HG03378 (cell line): ENCODE results near the gene SLC2A10.

Source experiments
- ATAC-seq: cut with Tn5 transposase; IDR thresholded peaks from one replicate; pipeline ENCODE4 v1.9.1; 2021; ENCODE audit warnings: mild to moderate bottlenecking, moderate library complexity; ENCODE audit not compliant: unreplicated experiment

Gene SLC2A10

GRCh38 chr20:46701986-46702385 is 7.5 kb upstream of the SLC2A10 start:
- no peak for ATAC-seq

- no peak for ATAC-seq
Observed at GRCh38 chr20:46702447-46703203, 6.8 kb upstream of the SLC2A10 start.

GRCh38 chr20:46703435-46703834 is 6.0 kb upstream of the SLC2A10 start:
- no peak for ATAC-seq

DNA sequence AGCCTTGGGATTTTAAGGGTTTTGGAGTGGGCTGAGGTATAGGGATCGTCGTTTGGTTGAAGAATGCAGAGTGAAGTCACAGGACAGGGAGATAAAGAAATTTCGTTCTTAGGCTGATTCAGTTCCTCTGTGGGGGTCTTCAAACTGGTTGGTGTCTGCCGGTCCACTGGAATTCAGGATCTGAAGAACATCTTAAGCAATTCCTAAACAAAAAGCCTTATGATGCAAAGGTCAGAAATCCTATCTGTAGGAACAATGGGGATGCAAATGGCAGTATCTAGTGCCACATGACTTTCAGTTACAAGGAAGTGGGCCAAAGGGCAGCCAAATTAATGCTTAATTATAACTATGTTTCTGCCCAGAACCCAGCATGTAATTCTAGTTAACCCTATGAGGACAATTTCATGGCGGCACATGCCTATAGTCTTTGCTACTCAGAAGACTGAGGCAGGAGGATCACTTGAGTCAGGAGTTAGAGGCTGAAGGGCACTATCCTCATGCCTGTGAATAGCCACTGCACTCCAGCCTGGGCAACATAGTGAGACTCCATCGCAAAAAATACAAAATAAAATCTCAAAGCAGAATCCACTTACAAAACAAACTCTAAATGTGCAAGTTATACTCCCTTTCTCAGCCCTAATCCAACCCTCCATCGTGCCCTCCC is 4.6 kb upstream of the SLC2A10 start:
- ATAC-seq: no peak

- no peak for ATAC-seq
Observed at GRCh38 chr20:46705378-46705729, 4.1 kb upstream of the SLC2A10 start.

DNA sequence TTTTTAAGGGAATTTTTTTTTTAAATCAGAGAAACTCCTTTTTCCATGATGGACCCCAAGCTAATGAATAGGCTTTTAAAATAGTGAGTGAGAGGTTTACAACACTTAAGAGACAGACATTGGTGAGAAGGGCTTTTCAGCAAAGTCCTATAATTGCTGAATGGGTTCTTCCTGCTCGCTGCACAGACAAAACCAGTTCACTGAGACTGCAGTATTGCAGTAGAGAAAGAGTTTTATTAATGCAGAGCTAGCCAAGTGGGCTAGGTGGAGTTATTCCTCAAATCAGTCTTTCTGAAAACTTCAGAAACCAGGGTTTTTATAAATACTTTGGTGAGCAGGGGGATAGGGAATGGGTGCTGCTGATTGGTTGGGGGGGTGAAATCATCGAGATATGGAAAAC is 3.2 kb upstream of the SLC2A10 start:
- no peak for ATAC-seq

DNA sequence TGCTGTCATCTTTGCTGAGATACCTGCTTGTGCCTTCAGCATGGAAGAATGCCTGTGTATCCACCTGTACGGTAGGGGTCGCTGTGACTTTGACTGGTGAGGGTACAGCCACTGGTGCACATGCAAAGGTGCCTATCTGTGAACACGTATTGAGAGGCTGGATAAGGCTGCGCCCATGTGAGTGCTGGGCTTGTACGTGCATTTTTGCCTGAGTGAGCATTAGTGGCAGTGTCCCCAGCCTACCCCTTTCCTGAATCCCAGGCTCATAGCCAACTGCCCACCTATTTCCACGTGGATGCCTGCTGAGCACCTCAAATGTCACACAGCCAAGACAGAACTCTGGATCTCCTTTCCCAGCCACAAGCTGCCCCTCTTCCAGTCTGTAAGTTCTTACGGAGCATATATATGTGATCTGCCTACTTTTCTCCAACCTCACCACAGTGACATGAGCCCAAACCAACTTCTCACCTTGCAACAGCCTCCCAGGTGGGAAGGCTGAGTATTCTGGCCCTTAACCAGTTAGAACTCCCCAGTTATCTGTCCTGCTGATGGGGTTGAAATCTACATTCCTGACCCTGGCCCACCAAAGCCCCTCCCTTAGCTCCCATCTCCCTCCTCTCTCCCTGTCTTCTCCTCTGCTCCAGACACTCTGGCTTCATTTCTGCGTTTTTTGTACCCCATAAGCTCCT is 1.1 kb upstream of the SLC2A10 start:
- ATAC-seq: no peak

GRCh38 chr20:46709055-46709458 is 392 bp upstream of the SLC2A10 start:
- no peak for ATAC-seq

DNA sequence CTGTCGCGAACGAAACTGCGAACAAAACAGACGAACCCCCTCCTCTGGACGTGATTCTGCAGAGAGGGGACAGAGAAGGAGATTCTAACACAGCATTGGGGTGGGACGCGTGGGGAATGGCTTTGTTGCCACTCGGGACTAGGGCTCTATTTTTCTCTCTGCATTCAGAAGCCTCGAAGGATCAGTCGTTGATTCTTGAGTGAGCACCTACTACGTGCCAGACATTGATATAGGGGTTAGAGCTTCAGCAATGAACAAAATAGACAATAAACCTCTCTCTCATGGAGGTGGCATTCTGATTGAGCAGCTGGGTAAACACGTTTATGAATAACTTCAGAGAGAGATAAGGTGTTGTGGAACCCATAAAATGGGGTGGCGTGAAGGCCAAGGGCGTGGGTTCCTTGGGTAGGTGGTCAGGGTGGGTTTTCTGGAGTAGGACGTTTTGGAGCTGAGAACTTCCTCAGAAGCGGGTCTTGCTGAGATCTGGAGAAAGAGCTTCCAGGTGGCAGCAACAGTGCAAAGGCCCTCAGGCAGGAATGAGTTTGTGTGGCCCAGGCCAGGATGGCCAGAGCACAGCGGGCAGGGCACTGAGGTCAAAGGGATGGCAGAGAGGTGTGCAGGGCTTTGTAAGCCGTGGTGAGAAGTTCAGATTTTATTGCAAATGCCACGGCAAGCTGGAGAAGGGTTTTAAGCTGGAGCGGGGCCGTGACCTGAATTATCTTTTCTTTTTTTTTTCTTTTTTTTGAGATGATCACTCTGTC is 884 bp downstream of the SLC2A10 start:
- no peak for ATAC-seq

DNA sequence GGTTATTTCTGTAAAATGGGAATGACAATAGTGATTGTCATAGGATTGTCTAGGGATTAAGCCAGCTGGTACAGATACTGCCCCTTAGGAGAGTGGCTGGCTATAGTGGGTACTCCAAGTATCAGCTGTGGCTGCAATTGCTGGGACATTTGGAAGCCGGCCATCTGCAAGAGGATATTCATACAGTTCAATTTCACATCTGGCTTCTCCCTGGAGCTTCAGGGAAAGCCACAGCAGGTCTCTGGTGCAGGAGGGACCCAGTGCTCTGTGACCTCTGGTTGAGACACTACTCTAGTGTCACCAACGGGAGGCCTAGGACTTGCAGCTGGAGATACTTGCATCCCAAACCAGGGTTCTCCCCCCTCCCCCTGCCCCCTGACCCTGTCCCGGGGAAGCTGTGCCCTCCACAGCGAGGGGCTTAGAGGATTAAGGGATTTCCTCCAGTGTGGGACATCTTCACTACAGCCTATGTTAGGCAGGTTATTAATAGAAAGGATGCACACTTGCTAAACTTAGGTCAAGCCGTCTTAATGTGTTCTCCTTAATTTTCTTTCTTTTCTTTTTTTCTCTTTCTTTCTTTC is 2.7 kb downstream of the SLC2A10 start:
- ATAC-seq: no peak

- no peak for ATAC-seq
Observed at GRCh38 chr20:46713957-46714834, 4.7 kb downstream of the SLC2A10 start.

GRCh38 chr20:46715292-46715756 is 5.9 kb downstream of the SLC2A10 start:
- ATAC-seq: no peak

DNA sequence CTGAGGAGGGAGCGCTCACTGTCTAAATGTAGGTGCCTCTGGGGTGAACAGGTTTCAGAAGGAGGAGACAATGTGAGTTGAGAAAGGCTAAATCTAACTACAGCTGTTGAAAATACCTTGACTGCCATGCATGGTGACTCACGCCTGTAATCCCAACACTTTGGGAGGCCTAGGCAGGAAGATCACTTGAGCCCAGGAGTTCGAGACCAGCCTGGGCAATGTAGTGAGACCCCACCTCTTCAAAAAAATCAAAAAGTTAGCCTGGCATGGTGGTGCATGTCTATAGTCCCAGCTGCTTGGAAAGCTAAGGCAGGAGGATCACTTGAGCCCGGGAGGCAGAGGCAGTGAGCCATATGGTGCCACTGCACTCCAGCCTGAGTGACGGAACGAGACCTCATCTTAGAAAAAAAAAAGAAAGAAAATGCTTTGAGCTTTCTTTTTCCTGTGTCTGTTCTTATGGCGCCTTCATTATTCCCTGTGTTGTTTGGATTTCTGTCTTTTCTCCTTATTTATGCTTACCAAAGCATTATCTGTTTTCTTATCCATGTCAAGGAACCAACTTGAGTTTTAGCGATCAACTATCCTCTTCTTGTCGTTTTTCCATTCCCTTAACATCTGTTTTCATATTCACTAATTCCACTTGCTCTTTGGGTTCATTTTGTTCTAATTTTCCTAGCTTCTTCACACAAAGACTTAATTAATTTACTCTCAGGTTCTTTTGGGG is 8.5 kb downstream of the SLC2A10 start:
- no peak for ATAC-seq

- no peak for ATAC-seq
Observed at GRCh38 chr20:46720019-46720418, 10.6 kb downstream of the SLC2A10 start.

DNA sequence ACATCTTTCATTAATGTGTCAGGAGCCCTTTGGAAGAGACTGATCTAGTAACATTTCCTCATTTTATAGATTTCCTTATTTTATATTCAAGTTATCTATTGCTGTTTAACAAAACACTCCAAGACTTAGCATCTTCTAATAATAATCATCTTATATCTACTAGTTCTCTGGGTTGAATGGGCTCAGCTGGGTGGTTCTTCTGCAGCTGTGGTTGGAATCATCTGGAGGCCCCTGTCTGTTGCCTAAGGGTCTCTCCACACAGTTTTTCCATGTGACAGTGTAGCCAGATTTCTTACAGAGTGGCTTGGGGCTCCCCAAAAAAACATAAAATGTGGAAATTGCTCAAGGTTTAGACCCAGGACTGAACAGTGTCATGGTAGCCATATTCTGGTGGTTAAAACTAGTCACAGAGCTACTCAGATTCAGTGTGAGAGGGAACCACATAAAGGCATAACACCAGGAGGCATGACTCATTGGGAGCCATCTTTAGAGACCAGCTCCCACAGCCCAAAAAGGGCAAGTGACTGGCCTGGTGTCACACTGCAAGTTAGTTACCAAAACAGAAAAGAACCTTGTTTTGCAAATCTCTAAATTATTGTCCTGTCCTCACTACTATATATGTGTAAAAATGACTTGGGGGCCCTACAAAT is 11.5 kb downstream of the SLC2A10 start:
- ATAC-seq: no peak

- ATAC-seq: no peak
Observed at GRCh38 chr20:46721476-46721875, 12.0 kb downstream of the SLC2A10 start.

- ATAC-seq: no peak
Observed at GRCh38 chr20:46722450-46722849, 13.0 kb downstream of the SLC2A10 start.

GRCh38 chr20:46723039-46723438 is 13.6 kb downstream of the SLC2A10 start:
- ATAC-seq: no peak
